MCF 10A (cell line): ENCODE data around the gene GET4. TPM values are rescaled to one million over a fixed set of nuclear protein-coding genes. Genes with fewer than 3 reads are reported as not detected.

Source experiments
- BruUV-seq: library from RNA; stranded (reverse); fragments of 400-500 nt; replicated peaks from 2 replicates; lab custom pipeline; 2021; lab: Mats Ljungman, UMichigan
- CTCF ChIA-PET: fragments of 300-600 bp; sonication (Branson Sonifier 250); formaldehyde crosslinking; extraction: SDS; loops from one replicate; lab custom pipeline; 2021; ENCODE audit warnings: antibody characterized with exemption, inconsistent platforms; lab: Yijun Ruan, JAX
- POLR2A ChIA-PET: fragments of 300-600, 350-650 bp; sonication (Branson Sonifier 250); formaldehyde crosslinking; extraction: SDS; loops from one replicate; lab custom pipeline; 2020; ENCODE audit warnings: antibody characterized with exemption, inconsistent platforms; lab: Yijun Ruan, JAX
- DNase-seq: peaks from one replicate; pipeline ENCODE4 v3.0.0-alpha.2; 2018; ENCODE audit not compliant: unreplicated experiment
- H3K27ac Mint-ChIP-seq: one replicate; pipeline ENCODE4 v1.8.0; 2022; ENCODE audit warnings: mild to moderate bottlenecking, low read depth, mixed read lengths; ENCODE audit not compliant: unreplicated experiment
- H3K27me3 Mint-ChIP-seq: one replicate; pipeline ENCODE4 v1.8.0; 2022; ENCODE audit warnings: mixed read lengths; ENCODE audit not compliant: insufficient read depth, unreplicated experiment
- H3K36me3 Mint-ChIP-seq: one replicate; pipeline ENCODE4 v1.8.0; 2022; ENCODE audit warnings: mild to moderate bottlenecking, moderate library complexity, mixed read lengths; ENCODE audit not compliant: insufficient read depth, unreplicated experiment
- H3K4me1 Mint-ChIP-seq: one replicate; pipeline ENCODE4 v1.8.0; 2022; ENCODE audit warnings: mixed read lengths; ENCODE audit not compliant: insufficient read depth, unreplicated experiment
- H3K4me3 Mint-ChIP-seq: one replicate; pipeline ENCODE4 v1.8.0; 2022; ENCODE audit warnings: mild to moderate bottlenecking, moderate library complexity, mixed read lengths; ENCODE audit not compliant: unreplicated experiment
- H3K9me3 Mint-ChIP-seq: one replicate; pipeline ENCODE4 v1.8.0; 2022; ENCODE audit warnings: mixed read lengths; ENCODE audit not compliant: unreplicated experiment
- CTCF ChIP-seq: fragments of 200-600 bp; IDR thresholded peaks from one replicate; pipeline ENCODE4 v1.8.0; 2022; ENCODE audit warnings: antibody characterized with exemption, mild to moderate bottlenecking; ENCODE audit not compliant: unreplicated experiment
- intact Hi-C: fragments of 100-400 bp; cut with micrococcal nuclease; formaldehyde crosslinking; loops from 2 replicates; pipeline ENCODE4 v1.14.1; 2022
- total RNA-seq: library from RNA; stranded (reverse); gene quantifications from 2 replicates; pipeline ENCODE4 v1.2.3, GENCODE V29; 2022

GET4 gene
- total RNA-seq, 1 experiment from 2014 or later, result 32.6 TPM

GRCh38 chr7:831596-832166 lies 44.7 kb upstream of the GET4 start:
- H3K27ac Mint-ChIP-seq, result peak overlapping the region; percentile 100
- CTCF ChIA-PET, result interaction anchor here (0.6 to 1.2 kb wide), 5 partner anchors 15 to 256 kb away, joined by 3 to 5 read pairs (median 4); no protein-coding TSS in a partner anchor
- peak overlapping the region; percentile 66 for H3K4me3 Mint-ChIP-seq
- H3K27me3 Mint-ChIP-seq, result no peaks in the 10 kb centered on the region
- POLR2A ChIA-PET, result interaction anchor here (0.6 to 8.3 kb wide), 21 partner anchors 9 to 733 kb away, joined by 3 to 185 read pairs (median 5); partner anchors contain the start of gene GET4
- no peak for TF ChIP-seq CTCF
- BruUV-seq, result TSS peak; percentile 56
- H3K36me3 Mint-ChIP-seq, result peaks cover 38% of the 10 kb centered on the region
- H3K9me3 Mint-ChIP-seq, result no peaks in the 10 kb centered on the region
- DNase-seq, result peak; percentile 93
- peaks cover 34% of the 10 kb centered on the region for H3K4me1 Mint-ChIP-seq
- intact Hi-C loops, result loop anchor here (1.0 kb wide), 1 partner anchor 13 kb away; no protein-coding TSS in a partner anchor

GRCh38 chr7:832167-832967 lies 44.0 kb upstream of the GET4 start, which contains the start of gene SUN1:
Gene SUN1, plus strand, starts transcription at chr7:832476. Its CDS starts 49 bp downstream, at chr7:832525.
- peaks cover 41% of the 10 kb centered on the region for H3K4me1 Mint-ChIP-seq
- TF ChIP-seq CTCF, result no peak
- intact Hi-C loops, result no loop called here
- H3K27me3 Mint-ChIP-seq, result no peaks in the 10 kb centered on the region
- POLR2A ChIA-PET, result interaction anchor here (0.6 to 8.3 kb wide), 24 partner anchors 10 to 1576 kb away, joined by 3 to 185 read pairs (median 4); partner anchors contain the start of gene GET4
- peaks cover 38% of the 10 kb centered on the region for H3K36me3 Mint-ChIP-seq
- peak within 1 kb of the TSS; percentile 66 for H3K4me3 Mint-ChIP-seq
- H3K27ac Mint-ChIP-seq, result peak within 1 kb of the TSS; percentile 100
- no TSS peak for BruUV-seq
- DNase-seq, result peak; percentile 90
- CTCF ChIA-PET, result interaction anchor here (0.6 to 2.1 kb wide), 8 partner anchors 17 to 510 kb away, joined by 3 to 6 read pairs (median 4); no protein-coding TSS in a partner anchor
- H3K9me3 Mint-ChIP-seq, result no peaks in the 10 kb centered on the region

- Mint-ChIP-seq H3K36me3 (peaks cover 34% of the 10 kb centered on the region), H3K4me3 (peak overlapping the region; percentile 66), H3K27me3 (no peaks in the 10 kb centered on the region), H3K27ac (peak overlapping the region; percentile 100), H3K4me1 (peaks cover 45% of the 10 kb centered on the region), H3K9me3 (no peaks in the 10 kb centered on the region)
- CTCF ChIA-PET, result interaction anchor here (0.7 to 2.1 kb wide), 8 partner anchors 13 to 511 kb away, joined by 3 to 6 read pairs (median 4); no protein-coding TSS in a partner anchor
- peak; percentile 35 for DNase-seq
- TF ChIP-seq CTCF, result no peak
- POLR2A ChIA-PET, result interaction anchor here (0.6 to 8.3 kb wide), 17 partner anchors 9 to 352 kb away, joined by 3 to 185 read pairs (median 4); partner anchors contain the start of gene GET4
- TSS peak; percentile 77 for BruUV-seq
- intact Hi-C loops, result loop anchor here (1.0 kb wide), 1 partner anchor 20 kb away; no protein-coding TSS in a partner anchor
Observed at GRCh38 chr7:832968-833424, 43.4 kb upstream of the GET4 start.
